Lung (tissue), 12 donors: ENCODE measurements around the gene CRMP1. TPM values are rescaled to one million over a fixed set of nuclear protein-coding genes. Genes with fewer than 3 reads are reported as not detected.

Experiments
- ATAC-seq: fragments of 200-7000 bp; cut with Tn5 transposase; one replicate; pipeline ENCODE4 v1.9.1; 2020; ENCODE audit warnings: moderate number of reproducible peaks; ENCODE audit not compliant: insufficient read depth, low FRiP score
- DNase-seq, 3 donors: peaks; one replicate each; pipeline ENCODE4 v3.0.0-alpha.2; 2013 to 2017
- H3K27ac ChIP-seq, 2 donors: one replicate each; pipeline ENCODE4 v1.5.1; 2013; ENCODE audit warnings: mild to moderate bottlenecking in 2 of 2, moderate library complexity in 2 of 2, control low read depth in 1 of 2, inconsistent platforms in 1 of 2, low read depth in 1 of 2, low read length in 1 of 2
- H3K27me3 ChIP-seq, 3 donors: one replicate each; pipeline ENCODE4 v1.5.1; 2013; ENCODE audit warnings: low read length in 2 of 3; ENCODE audit not compliant: control insufficient read depth in 3 of 3, insufficient read depth in 3 of 3
- H3K36me3 ChIP-seq, 4 donors: one replicate each; pipeline ENCODE4 v1.5.1; 2013; ENCODE audit warnings: low read length in 4 of 4, mild to moderate bottlenecking in 1 of 4, moderate library complexity in 1 of 4; ENCODE audit not compliant: control insufficient read depth in 4 of 4, insufficient read depth in 4 of 4
- H3K4me1 ChIP-seq, 5 donors: one replicate each; pipeline ENCODE4 v1.5.1; 2013; ENCODE audit warnings: low read length in 5 of 5, mild to moderate bottlenecking in 2 of 5, moderate library complexity in 1 of 5; ENCODE audit not compliant: control insufficient read depth in 5 of 5, insufficient read depth in 5 of 5
- H3K4me3 ChIP-seq: one replicate; pipeline ENCODE4 v1.5.1; 2013; ENCODE audit warnings: mild to moderate bottlenecking, control low read depth, moderate library complexity
- H3K9ac ChIP-seq, 2 donors: one replicate each; pipeline ENCODE4 v1.5.1; 2013; ENCODE audit warnings: low read length in 2 of 2, control low read depth in 1 of 2; ENCODE audit not compliant: insufficient read depth in 1 of 2
- H3K9me3 ChIP-seq, 4 donors: one replicate each; pipeline ENCODE4 v1.5.1; 2013; ENCODE audit warnings: low read length in 3 of 4, mild to moderate bottlenecking in 1 of 4, moderate library complexity in 1 of 4; ENCODE audit not compliant: control insufficient read depth in 4 of 4, insufficient read depth in 3 of 4
- CTCF ChIP-seq: IDR thresholded peaks from 2 replicates; pipeline ENCODE4 v1.5.1; 2012; ENCODE audit warnings: mild to moderate bottlenecking; ENCODE audit errors: control extremely low read depth, extremely low read depth
- WGBS, 2 donors: extraction: QIAGEN DNeasy Blood & Tissue Kit; methylation state at CpG; one replicate each; pipeline ENCODE4 v1.1.7; 2013; 5-methylcytosine and 5-hydroxymethylcytosine counted together
- polyA plus RNA-seq, 2 donors: library from polyadenylated mRNA; stranded (reverse); fragments of 200-250 nt; gene quantifications; one replicate each; pipeline ENCODE4 v1.2.1, GENCODE V29; 2013
- total RNA-seq, 2 donors: library from RNA; depleted of rRNA in 1 of 2; stranded (reverse); fragments of >200 nt in 1 of 2; gene quantifications; one replicate each; pipeline ENCODE4 v1.2.1, GENCODE V29; 2014 to 2021
- donor health status: control.
- donor health status: control.
- donor health status: Bipolar disorder and iron deficiency.
- donor health status: healthy.
- donor health status: DM: yes; HTN: yes; CAD: no.

CRMP1 gene
- total and polyA plus RNA-seq, 4 donors: 2.1 to 24.4 (median 4.6) TPM

GRCh38 chr4:5787311-5787710 is 105.6 kb downstream of the CRMP1 start:
- no peak for TF ChIP-seq CTCF
- Histone ChIP-seq H3K4me3 (no peak overlapping the region), H3K27me3 (no peaks in the 10 kb centered on the region), H3K9me3 (peaks cover 0 to 2% (median 0%) of the 10 kb centered on the region in 4 donors), H3K4me1 (no peaks in the 10 kb centered on the region), H3K36me3 (peaks cover 0 to 43% (median 17%) of the 10 kb centered on the region in 4 donors), H3K27ac (no peak overlapping the region), H3K9ac (no peak overlapping the region)
- ATAC-seq (no peak), DNase-seq (no peak)
- 94 to 97% methylated on average over 8 of the region's 8 CpGs for WGBS, 2 donors

GRCh38 chr4:5785806-5786680 is 106.8 kb downstream of the CRMP1 start:
- WGBS, 2 donors: 88% methylated on average over 9 of the region's 9 CpGs
- Histone ChIP-seq H3K4me3 (no peak overlapping the region), H3K27ac (no peak overlapping the region), H3K9ac (no peak overlapping the region), H3K27me3 (no peaks in the 10 kb centered on the region), H3K36me3 (peaks cover 0 to 42% (median 17%) of the 10 kb centered on the region in 4 donors), H3K4me1 (no peaks in the 10 kb centered on the region), H3K9me3 (peaks cover 0 to 2% (median 0%) of the 10 kb centered on the region in 4 donors)
- DNase-seq (no peak), ATAC-seq (no peak)
- TF ChIP-seq CTCF: no peak

GRCh38 chr4:5784960-5785611 is 107.8 kb downstream of the CRMP1 start:
- no peaks in the 10 kb centered on the region for H3K4me1 ChIP-seq
- no peak overlapping the region for H3K27ac ChIP-seq
- H3K9me3 ChIP-seq: peaks cover 0 to 2% (median 0%) of the 10 kb centered on the region in 4 donors
- H3K27me3 ChIP-seq: no peaks in the 10 kb centered on the region
- H3K9ac ChIP-seq: no peak overlapping the region
- DNase-seq: no peak
- no peak for ATAC-seq
- no peak for TF ChIP-seq CTCF
- peaks cover 0 to 42% (median 20%) of the 10 kb centered on the region in 4 donors for H3K36me3 ChIP-seq
- no peak overlapping the region for H3K4me3 ChIP-seq
- 91% methylated on average over 9 of the region's 9 CpGs for WGBS, 2 donors
